ENCODE measurements around the gene MEIOB.
"Not testable (repeated sequence)": the region's sequence is repeated elsewhere in the genome, so short reads cannot be mapped to it uniquely, and the experiment has no call there.

Gene MEIOB

GRCh38 chr16:1871974-1872635, at the start of gene MEIOB:
Gene MEIOB, minus strand, starts transcription at chr16:1872164. Its CDS starts 3,989 bp downstream, at chr16:1868175.
- no peak within 1 kb of the TSS for H2AFZ ChIP-seq (ENCODE audit: low read length)
- H3K9ac ChIP-seq (ENCODE audit: low read length), result no peak within 1 kb of the TSS
- H3K36me3 ChIP-seq (replicated peaks; ENCODE audit: insufficient read depth, low read length), result no peaks in the 10 kb centered on the region
- H3K9me2 ChIP-seq (replicated peaks; ENCODE audit: insufficient read depth, low read length), result no peaks in the 10 kb centered on the region
- no peak for DNase-seq
- H3K27me3 ChIP-seq (replicated peaks; ENCODE audit: insufficient read depth, low read length), result no peaks in the 10 kb centered on the region
- TF ChIP-seq EZH2phosphoT487 (IDR thresholded peaks at IDR 0.05; ENCODE audit: low read length) (no peak), EZH2 (optimal IDR thresholded peaks at IDR 0.05; ENCODE audit: low read depth, low read length) (no peak), CTCF (IDR thresholded peaks at IDR 0.05; ENCODE audit: low read length) (no peak)
- no peaks in the 10 kb centered on the region for H3K9me3 ChIP-seq (replicated peaks; ENCODE audit: insufficient read depth, low read length)
- H3K4me2 ChIP-seq (ENCODE audit: low read depth, low read length), result no peak within 1 kb of the TSS
- H3K79me2 ChIP-seq (ENCODE audit: low read length), result no peaks in the 10 kb centered on the region
- no peaks in the 10 kb centered on the region for H4K20me1 ChIP-seq (ENCODE audit: insufficient read depth, low read length)
- H3K4me3 ChIP-seq (ENCODE audit: low read length), result no peak within 1 kb of the TSS
- H3F3A ChIP-seq (ENCODE audit: insufficient read depth, low read length), result peaks cover 6% of the 10 kb centered on the region; the same call in 1 of the 2 replicates
- 0 out of 2 replicates have a peak, but pooled peaks cover 3% of the 10 kb centered on the region for H3K4me1 ChIP-seq (ENCODE audit: low read length)
- H3K27ac ChIP-seq (ENCODE audit: low read length), result no peak within 1 kb of the TSS

GRCh38 chr16:1920727-1921171, 48.8 kb upstream of the MEIOB start:
- no peaks in the 10 kb centered on the region for H3K9me3 ChIP-seq (replicated peaks; ENCODE audit: insufficient read depth, low read length)
- H3K9me2 ChIP-seq (replicated peaks; ENCODE audit: insufficient read depth, low read length), result no peaks in the 10 kb centered on the region
- no peak overlapping the region for H3K9ac ChIP-seq (ENCODE audit: low read length)
- H2AFZ ChIP-seq (ENCODE audit: low read length), result 0 out of 2 replicates have a peak overlapping the region, but pooled peaks have one; percentile 33
- H3K4me1 ChIP-seq (ENCODE audit: low read length), result no peaks in the 10 kb centered on the region
- H3K36me3 ChIP-seq (replicated peaks; ENCODE audit: insufficient read depth, low read length), result no peaks in the 10 kb centered on the region
- no peak overlapping the region for H3K27ac ChIP-seq (ENCODE audit: low read length)
- no peaks in the 10 kb centered on the region for H4K20me1 ChIP-seq (ENCODE audit: insufficient read depth, low read length)
- no peaks in the 10 kb centered on the region for H3F3A ChIP-seq (ENCODE audit: insufficient read depth, low read length)
- TF ChIP-seq CTCF (IDR thresholded peaks at IDR 0.05; ENCODE audit: low read length) (no peak), EZH2phosphoT487 (IDR thresholded peaks at IDR 0.05; ENCODE audit: low read length) (no peak), EZH2 (optimal IDR thresholded peaks at IDR 0.05; ENCODE audit: low read depth, low read length) (no peak)
- peak overlapping the region; percentile 17; the same call in 1 of the 2 replicates for H3K4me3 ChIP-seq (ENCODE audit: low read length)
- H3K4me2 ChIP-seq (ENCODE audit: low read depth, low read length), result peak overlapping the region; percentile 66
- peak; percentile 45 for DNase-seq
- no peaks in the 10 kb centered on the region for H3K79me2 ChIP-seq (ENCODE audit: low read length)
- peaks cover 82% of the 10 kb centered on the region for H3K27me3 ChIP-seq (replicated peaks; ENCODE audit: insufficient read depth, low read length)

GRCh38 chr16:1920122-1920521, 48.2 kb upstream of the MEIOB start:
- not testable (repeated sequence) for H3K9me3 ChIP-seq (replicated peaks; ENCODE audit: insufficient read depth, low read length); H3K9ac ChIP-seq (ENCODE audit: low read length); H3K4me3 ChIP-seq (ENCODE audit: low read length); H3K9me2 ChIP-seq (replicated peaks; ENCODE audit: insufficient read depth, low read length); H3F3A ChIP-seq (ENCODE audit: insufficient read depth, low read length); H3K4me1 ChIP-seq (ENCODE audit: low read length); DNase-seq; H3K27ac ChIP-seq (ENCODE audit: low read length); H3K36me3 ChIP-seq (replicated peaks; ENCODE audit: insufficient read depth, low read length); H4K20me1 ChIP-seq (ENCODE audit: insufficient read depth, low read length); H2AFZ ChIP-seq (ENCODE audit: low read length); H3K79me2 ChIP-seq (ENCODE audit: low read length)
- Histone ChIP-seq H3K27me3 (replicated peaks; ENCODE audit: insufficient read depth, low read length) (peaks cover 86% of the 10 kb centered on the region), H3K4me2 (ENCODE audit: low read depth, low read length) (0 out of 2 replicates have a peak overlapping the region, but pooled peaks have one; percentile 66)
